Testis (tissue), 2 donors: ENCODE data around the gene MAS1.

Experiments
- CTCF ChIP-seq, 3 experiments: fragments of 450-650 bp in 2 of 3; fragments of 200-600 bp in 1 of 3; sonication (generic) in 1 of 3; IDR thresholded peaks; one replicate each; pipeline ENCODE4 v1.5.1; 2016 to 2019; ENCODE audit warnings: antibody characterized with exemption in 3 of 3, mild to moderate bottlenecking in 2 of 3, moderate library complexity in 1 of 3
- POLR2A ChIP-seq: fragments of 450-650 bp; IDR thresholded peaks from one replicate; pipeline ENCODE4 v1.6.1; 2017; ENCODE audit warnings: antibody characterized with exemption, mild to moderate bottlenecking, moderate library complexity

GRCh38 chr6:159935633-159936032, 44.8 kb downstream of the MAS1 start:
- TF ChIP-seq CTCF (IDR thresholded peaks at IDR 0.05) = no peak
- no peak for TF ChIP-seq POLR2A
